Myometrial cell (primary cell): ENCODE data around the gene VLDLR. TPM values are rescaled to one million over a fixed set of nuclear protein-coding genes. Genes with fewer than 3 reads are reported as not detected.

Experiments used
- total RNA-seq: library from RNA; depleted of rRNA; stranded (reverse); fragments of >200 nt; gene quantifications from 2 replicates; pipeline ENCODE4 v1.2.3, GENCODE V29; 2015

Gene VLDLR
- 3.5 and 4.6 TPM in 2 replicates for total RNA-seq

GRCh38 chr9:2621722-2622460 lies at the start of gene VLDLR:
Gene VLDLR (plus strand): TSS chr9:2621787. CDS start chr9:2622190, 403 bp downstream.

Other genes with a start within 250 kb of the VLDLR start
- gene KCNV2, start 95.7 kb downstream of the VLDLR start, total RNA-seq = not detected in 2 replicates
- 19.6 and 34.4 TPM in 2 replicates for gene PUM3, start 222.3 kb downstream of the VLDLR start, total RNA-seq